Fibroblast of villous mesenchyme (primary cell): ENCODE data around the gene C2CD2. TPM values are rescaled to one million over a fixed set of nuclear protein-coding genes. Genes with fewer than 3 reads are reported as not detected.

Experiments
- DNase-seq: peaks from one replicate; pipeline ENCODE4 v3.0.0-alpha.2; 2010; ENCODE audit warnings: low read depth
- H3K4me3 ChIP-seq: 2 replicates; pipeline ENCODE4 v1.5.1; 2011; ENCODE audit warnings: low read depth, mild to moderate bottlenecking, low read length
- total RNA-seq: library from RNA; depleted of rRNA; stranded (reverse); fragments of >200 nt; gene quantifications from 2 replicates; pipeline ENCODE4 v1.2.3, GENCODE V29; 2012
- TF ChIP-seq, protein P1 (sequence below): IDR thresholded peaks from 2 replicates; pipeline ENCODE4 v1.5.1; 2012; ENCODE audit warnings: low read depth, mild to moderate bottlenecking, low read length; ENCODE audit not compliant: insufficient read depth

The C2CD2 gene
- total RNA-seq, 1 donor = 25.0 TPM

DNA sequence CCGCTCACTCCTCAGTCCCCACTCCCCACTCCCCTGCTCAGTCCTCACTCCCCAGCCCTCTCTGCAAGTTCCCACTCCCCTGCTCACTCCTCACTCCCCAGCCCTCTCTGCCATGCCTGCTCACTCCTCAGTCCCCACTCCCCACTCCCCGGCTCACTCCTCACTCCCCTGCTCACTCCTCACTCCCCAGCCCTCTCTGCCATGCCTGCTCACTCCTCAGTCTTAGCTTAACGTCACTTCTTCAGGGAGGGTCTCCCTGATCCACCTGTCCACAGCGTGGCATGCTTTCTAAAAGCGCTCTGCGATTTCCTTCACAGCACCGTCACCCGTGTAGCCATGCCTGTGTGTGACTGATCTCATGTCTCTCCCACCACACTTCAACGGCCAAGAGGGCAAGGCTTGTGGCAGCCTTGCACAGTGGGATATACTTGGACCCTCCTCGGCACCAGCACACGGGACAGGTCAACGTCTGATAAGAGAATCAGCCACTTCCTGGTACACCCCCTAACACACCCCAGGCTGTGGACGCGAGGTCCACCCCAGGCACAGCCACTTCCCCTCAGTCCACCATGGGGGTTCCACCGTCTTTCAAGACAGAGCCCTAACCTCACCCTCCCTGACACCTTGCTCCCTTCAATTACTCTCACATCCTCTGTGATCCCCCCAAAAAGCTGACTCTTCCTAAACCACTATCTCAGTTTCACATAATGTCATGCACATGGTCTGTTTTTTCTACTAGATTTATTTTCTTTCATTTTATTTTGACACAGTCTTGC is 88.6 kb downstream of the C2CD2 start:
- TF ChIP-seq, protein P1, sequence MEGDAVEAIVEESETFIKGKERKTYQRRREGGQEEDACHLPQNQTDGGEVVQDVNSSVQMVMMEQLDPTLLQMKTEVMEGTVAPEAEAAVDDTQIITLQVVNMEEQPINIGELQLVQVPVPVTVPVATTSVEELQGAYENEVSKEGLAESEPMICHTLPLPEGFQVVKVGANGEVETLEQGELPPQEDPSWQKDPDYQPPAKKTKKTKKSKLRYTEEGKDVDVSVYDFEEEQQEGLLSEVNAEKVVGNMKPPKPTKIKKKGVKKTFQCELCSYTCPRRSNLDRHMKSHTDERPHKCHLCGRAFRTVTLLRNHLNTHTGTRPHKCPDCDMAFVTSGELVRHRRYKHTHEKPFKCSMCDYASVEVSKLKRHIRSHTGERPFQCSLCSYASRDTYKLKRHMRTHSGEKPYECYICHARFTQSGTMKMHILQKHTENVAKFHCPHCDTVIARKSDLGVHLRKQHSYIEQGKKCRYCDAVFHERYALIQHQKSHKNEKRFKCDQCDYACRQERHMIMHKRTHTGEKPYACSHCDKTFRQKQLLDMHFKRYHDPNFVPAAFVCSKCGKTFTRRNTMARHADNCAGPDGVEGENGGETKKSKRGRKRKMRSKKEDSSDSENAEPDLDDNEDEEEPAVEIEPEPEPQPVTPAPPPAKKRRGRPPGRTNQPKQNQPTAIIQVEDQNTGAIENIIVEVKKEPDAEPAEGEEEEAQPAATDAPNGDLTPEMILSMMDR = no peak
- no peak overlapping the region for H3K4me3 ChIP-seq
- DNase-seq = no peak

DNA sequence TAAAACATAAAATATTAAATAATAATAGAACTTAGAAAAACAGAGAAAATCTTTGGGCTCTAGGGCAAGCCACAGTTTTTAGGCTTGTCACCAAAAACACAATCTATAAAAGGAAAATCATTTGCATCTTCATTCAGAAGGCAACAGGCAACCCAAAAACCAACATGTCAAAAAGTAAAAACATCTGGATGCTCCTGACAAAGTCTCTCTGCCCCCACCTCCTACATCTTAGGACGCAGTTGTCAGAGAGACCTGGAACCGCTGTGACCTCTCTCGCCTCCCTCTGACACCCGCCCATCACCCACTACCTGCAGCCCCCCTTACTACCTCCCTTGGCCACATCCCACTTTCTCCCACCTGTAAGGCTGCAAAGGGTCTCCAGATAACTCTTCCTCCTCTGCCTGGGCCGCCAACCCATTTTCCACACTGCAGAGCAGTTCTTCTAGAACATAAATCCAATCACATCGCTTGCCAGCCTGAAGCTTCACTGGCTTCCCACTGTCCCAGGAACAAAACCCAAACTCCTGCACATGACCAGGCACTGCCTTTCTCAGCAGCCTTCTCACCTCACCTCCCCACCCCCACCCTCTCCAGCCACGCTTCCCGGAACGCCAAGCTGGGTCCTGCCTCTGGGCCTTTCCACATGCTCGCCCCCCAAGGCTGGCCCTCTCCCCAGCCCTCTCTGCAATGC is 89.4 kb downstream of the C2CD2 start:
- TF ChIP-seq, protein P1 = no peak
- no peak overlapping the region for H3K4me3 ChIP-seq
- no peak for DNase-seq

DNA sequence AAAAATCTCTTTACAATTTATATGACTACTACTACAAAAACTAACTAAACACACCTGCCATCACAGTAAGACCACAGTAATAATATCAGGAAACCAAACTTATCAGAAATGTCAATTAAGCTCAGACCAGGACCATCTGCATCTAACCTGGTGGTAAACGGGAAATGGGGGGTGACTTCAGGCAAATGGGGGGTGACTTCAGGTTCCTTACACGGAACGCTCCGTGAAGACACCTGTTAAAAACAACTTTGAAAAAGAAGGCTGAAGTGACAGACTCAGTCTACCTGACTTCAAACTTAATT is 90.4 kb downstream of the C2CD2 start:
- no peak overlapping the region for H3K4me3 ChIP-seq
- DNase-seq = no peak
- TF ChIP-seq, protein P1 = no peak

DNA sequence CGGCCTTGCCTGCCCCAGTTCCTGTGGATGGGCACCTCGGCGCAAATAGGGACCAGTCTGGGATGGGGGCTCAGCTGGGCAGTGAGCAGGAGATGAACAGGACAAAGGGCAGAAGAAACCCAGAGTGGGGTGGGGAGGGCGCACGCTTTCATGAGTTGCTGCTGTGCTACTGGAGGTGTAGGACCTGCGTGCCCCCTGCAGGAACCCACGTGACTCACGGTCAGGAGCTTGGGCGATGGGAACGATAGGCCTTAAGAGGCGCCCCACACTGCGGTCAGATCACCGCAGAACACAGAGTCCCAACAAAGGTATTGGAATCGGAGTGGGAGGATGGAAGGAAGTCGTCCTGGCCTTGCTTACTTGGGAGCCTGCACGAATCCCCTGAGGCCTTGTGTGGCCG is 91.8 kb downstream of the C2CD2 start:
- no peak overlapping the region for H3K4me3 ChIP-seq
- DNase-seq = no peak
- TF ChIP-seq, protein P1 = no peak

DNA sequence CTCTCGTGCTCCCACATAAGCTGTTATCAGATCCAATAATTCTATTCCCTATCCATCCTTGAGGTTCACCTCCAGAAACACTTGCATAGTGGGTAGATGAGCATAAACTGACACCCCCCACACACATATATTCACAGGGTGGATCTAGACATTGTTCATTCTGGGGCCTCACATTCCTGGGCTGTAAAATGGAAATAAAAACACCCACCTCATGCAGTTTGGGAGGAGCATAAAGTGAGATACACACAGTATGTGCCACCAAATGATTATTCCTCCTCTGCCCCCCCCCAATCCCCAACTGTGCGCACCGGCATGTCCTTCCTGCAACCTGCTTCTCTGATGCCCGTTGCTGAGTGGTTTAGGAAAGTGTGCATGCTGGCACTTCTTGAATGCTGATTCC is 92.6 kb downstream of the C2CD2 start:
- no peak overlapping the region for H3K4me3 ChIP-seq
- DNase-seq = no peak
- TF ChIP-seq, protein P1 = no peak

DNA sequence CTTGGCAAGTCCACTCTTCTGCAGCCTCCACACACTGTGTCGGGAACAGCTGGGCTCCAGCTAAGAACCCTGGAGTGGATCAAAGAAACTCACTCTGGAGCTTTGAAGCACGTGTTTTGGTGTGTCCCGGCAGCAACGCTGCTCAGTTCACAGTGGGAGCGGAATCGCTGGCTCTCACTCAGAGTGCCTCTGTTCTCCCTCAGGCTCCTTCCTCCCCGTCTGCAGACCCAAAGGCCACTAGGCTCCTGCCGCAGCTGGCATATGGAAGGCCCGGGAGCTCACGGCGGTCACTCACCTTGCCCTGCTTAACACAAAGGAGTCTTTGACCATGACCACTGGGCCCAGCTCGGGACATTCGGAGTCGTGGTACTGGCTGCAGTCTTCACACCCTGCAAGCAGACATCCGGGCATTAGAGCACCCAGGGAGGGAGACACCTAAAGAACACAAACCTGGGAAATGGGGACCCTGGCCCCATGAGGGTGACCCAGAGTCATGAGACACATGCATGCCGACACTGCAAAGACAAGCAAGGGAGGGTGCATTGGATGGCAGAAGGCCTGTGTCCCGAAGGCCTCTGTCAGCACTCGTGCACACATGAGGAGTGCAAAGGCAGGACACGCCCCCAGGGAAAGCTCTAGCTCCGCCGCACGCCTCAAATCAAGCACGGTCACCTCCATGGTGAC is 94.4 kb downstream of the C2CD2 start:
- no peak overlapping the region for H3K4me3 ChIP-seq
- TF ChIP-seq, protein P1 = no peak
- no peak for DNase-seq
